RCC 7860 (cell line): ENCODE results near the gene FHL1.
A peak's percentile ranks its signal among the peaks of the same experiment; 100 is the strongest.

Source experiments
- DNase-seq: peaks from one replicate; pipeline ENCODE4 v3.0.0-alpha.2; 2015; ENCODE audit warnings: low spot score
- FAIRE-seq: peaks from 2 replicates; lab custom pipeline; 2012; peaks lifted over from hg19 to GRCh38; lab: Jason Lieb, UNC

Gene FHL1

GRCh38 chrX:136250191-136251040 lies 103.1 kb downstream of the FHL1 start:
- DNase-seq = no peak
- no peak for FAIRE-seq

- peak; percentile 17 for DNase-seq
- FAIRE-seq = no peak
These were observed 104.0 kb downstream of the FHL1 start, which contains the start of gene MAP7D3 for GRCh38 chrX:136251041-136251991. Gene MAP7D3 (minus strand): TSS chrX:136251400. CDS start chrX:136251358, 42 bp downstream.

- no peak for FAIRE-seq
- DNase-seq = no peak
These were observed 108.2 kb downstream of the FHL1 start for GRCh38 chrX:136255541-136255940.

GRCh38 chrX:136256026-136256425 lies 108.7 kb downstream of the FHL1 start:
- FAIRE-seq = no peak
- no peak for DNase-seq

GRCh38 chrX:136258951-136259350 lies 111.6 kb downstream of the FHL1 start:
- no peak for FAIRE-seq
- DNase-seq = no peak

DNA sequence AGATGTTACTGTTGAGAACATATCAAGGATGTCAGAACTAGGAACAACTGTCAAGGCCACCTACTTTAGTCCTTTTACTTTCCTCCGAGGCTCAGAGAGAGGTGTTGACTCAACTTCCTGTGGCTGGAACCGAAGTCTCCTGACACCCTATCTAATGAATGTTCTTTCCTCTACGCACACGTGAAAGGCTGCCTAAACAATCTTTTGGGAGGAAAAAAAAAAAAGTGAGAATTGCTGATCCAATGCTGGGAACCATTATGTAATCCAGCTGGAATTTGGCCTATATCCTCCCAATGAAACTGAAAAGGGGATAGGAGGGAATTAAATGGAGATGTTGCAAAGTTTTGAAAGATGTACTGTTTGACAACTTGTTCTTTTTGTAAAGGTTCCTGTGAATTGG lies 112.2 kb downstream of the FHL1 start:
- FAIRE-seq = peak; percentile 38

DNA sequence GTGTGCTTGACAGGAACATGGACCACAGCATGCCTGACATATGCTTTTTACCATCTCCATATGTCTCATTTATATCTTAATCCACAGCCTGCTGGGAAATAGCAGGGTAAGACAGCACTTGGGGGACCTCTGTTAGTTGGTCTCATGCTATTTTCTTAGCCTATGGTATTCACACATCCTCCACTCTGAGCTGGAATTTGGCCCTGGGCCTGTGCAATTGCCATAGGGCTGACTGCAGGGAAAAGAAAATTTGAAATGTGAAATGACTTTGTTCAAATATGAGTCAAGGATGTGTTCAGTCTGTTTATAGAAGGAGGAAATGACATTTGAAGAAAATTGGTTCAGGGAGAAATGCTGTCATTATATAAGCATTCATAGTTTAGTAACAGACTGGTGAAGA lies 113.4 kb downstream of the FHL1 start:
- peak; percentile 62 for DNase-seq
- peak; percentile 39 for FAIRE-seq

More for the DNA sequence above, 112.2 kb downstream of the FHL1 start:
- DNase-seq = peak; percentile 55
